ENCODE data around the gene L1CAM. TPM values are rescaled to one million over a fixed set of nuclear protein-coding genes. Genes with fewer than 3 reads are reported as not detected.

Gene L1CAM
- total and polyA plus RNA-seq, 4 donors, result 0.28 to 0.59 (median 0.39) TPM; not detected in 1

GRCh38 chrX:153867139-153867538 lies 18.8 kb downstream of the L1CAM start:
- Histone ChIP-seq H3K9ac (ENCODE audit: low read depth in 1 of 2, low read length in 2 of 2) (no peak overlapping the region), H3K9me3 (ENCODE audit: control insufficient read depth in 4 of 4, low read length in 3 of 4) (no peaks in the 10 kb centered on the region), H3K27me3 (ENCODE audit: control insufficient read depth in 4 of 4, insufficient read depth in 4 of 4, low read length in 3 of 4) (no peaks in the 10 kb centered on the region), H3K4me3 (ENCODE audit: low read depth in 1 of 3, low read length in 3 of 3) (no peak overlapping the region), H3K4me1 (ENCODE audit: control insufficient read depth in 4 of 4, insufficient read depth in 4 of 4, low read length in 3 of 4) (no peaks in the 10 kb centered on the region), H3K36me3 (ENCODE audit: control insufficient read depth in 4 of 4, insufficient read depth in 3 of 4, low read depth in 1 of 4, low read length in 3 of 4) (no peaks in the 10 kb centered on the region), H3K27ac (ENCODE audit: low read depth in 1 of 2, low read length in 2 of 2) (no peak overlapping the region)
- no peak for TF ChIP-seq HNF4A (conservative IDR thresholded peaks at IDR 0.05)
- no peak for TF ChIP-seq MAX (IDR thresholded peaks at IDR 0.05)
- TF ChIP-seq YY1 (IDR thresholded peaks at IDR 0.05), result no peak
- TF ChIP-seq, protein P1, sequence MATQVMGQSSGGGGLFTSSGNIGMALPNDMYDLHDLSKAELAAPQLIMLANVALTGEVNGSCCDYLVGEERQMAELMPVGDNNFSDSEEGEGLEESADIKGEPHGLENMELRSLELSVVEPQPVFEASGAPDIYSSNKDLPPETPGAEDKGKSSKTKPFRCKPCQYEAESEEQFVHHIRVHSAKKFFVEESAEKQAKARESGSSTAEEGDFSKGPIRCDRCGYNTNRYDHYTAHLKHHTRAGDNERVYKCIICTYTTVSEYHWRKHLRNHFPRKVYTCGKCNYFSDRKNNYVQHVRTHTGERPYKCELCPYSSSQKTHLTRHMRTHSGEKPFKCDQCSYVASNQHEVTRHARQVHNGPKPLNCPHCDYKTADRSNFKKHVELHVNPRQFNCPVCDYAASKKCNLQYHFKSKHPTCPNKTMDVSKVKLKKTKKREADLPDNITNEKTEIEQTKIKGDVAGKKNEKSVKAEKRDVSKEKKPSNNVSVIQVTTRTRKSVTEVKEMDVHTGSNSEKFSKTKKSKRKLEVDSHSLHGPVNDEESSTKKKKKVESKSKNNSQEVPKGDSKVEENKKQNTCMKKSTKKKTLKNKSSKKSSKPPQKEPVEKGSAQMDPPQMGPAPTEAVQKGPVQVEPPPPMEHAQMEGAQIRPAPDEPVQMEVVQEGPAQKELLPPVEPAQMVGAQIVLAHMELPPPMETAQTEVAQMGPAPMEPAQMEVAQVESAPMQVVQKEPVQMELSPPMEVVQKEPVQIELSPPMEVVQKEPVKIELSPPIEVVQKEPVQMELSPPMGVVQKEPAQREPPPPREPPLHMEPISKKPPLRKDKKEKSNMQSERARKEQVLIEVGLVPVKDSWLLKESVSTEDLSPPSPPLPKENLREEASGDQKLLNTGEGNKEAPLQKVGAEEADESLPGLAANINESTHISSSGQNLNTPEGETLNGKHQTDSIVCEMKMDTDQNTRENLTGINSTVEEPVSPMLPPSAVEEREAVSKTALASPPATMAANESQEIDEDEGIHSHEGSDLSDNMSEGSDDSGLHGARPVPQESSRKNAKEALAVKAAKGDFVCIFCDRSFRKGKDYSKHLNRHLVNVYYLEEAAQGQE (IDR thresholded peaks at IDR 0.05), result no peak
- TF ChIP-seq FOXA1 (IDR thresholded peaks at IDR 0.05), result no peak
- TF ChIP-seq JUND (IDR thresholded peaks at IDR 0.05), result no peak
- TF ChIP-seq NR2F2 (IDR thresholded peaks at IDR 0.05), result no peak
- TF ChIP-seq EGR1 (IDR thresholded peaks at IDR 0.05; ENCODE audit: low read depth in 2 of 2), result no peak
- no peak for TF ChIP-seq FOXA2 (IDR thresholded peaks at IDR 0.05)
- no peak for TF ChIP-seq ATF3 (IDR thresholded peaks at IDR 0.05)
- no peak for TF ChIP-seq ZBTB33 (IDR thresholded peaks at IDR 0.05)
- TF ChIP-seq RAD21 (IDR thresholded peaks at IDR 0.05), result no peak
- no peak for TF ChIP-seq RXRA (IDR thresholded peaks at IDR 0.05)
- TF ChIP-seq GABPA (IDR thresholded peaks at IDR 0.05 in 1 of 2, conservative IDR thresholded peaks at IDR 0.05 in 1 of 2), result no peak
- TF ChIP-seq, protein P2, sequence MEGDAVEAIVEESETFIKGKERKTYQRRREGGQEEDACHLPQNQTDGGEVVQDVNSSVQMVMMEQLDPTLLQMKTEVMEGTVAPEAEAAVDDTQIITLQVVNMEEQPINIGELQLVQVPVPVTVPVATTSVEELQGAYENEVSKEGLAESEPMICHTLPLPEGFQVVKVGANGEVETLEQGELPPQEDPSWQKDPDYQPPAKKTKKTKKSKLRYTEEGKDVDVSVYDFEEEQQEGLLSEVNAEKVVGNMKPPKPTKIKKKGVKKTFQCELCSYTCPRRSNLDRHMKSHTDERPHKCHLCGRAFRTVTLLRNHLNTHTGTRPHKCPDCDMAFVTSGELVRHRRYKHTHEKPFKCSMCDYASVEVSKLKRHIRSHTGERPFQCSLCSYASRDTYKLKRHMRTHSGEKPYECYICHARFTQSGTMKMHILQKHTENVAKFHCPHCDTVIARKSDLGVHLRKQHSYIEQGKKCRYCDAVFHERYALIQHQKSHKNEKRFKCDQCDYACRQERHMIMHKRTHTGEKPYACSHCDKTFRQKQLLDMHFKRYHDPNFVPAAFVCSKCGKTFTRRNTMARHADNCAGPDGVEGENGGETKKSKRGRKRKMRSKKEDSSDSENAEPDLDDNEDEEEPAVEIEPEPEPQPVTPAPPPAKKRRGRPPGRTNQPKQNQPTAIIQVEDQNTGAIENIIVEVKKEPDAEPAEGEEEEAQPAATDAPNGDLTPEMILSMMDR (IDR thresholded peaks at IDR 0.05; ENCODE audit: low read depth, low read length, missing input control), result no peak
- TF ChIP-seq TAF1 (conservative IDR thresholded peaks at IDR 0.05), result no peak
- TF ChIP-seq HNF4G (IDR thresholded peaks at IDR 0.05), result no peak
- no peak for TF ChIP-seq SP1 (IDR thresholded peaks at IDR 0.05)
- DNase-seq (ENCODE audit: low spot score), result no peak
- 79% methylated on average over 9 of the region's 9 CpGs for WGBS
